Loucy (cell line): ENCODE results near the gene ERG28.

Experiments used
- H2AFZ ChIP-seq: fragments of 200-600 bp; sonication (generic); 2 replicates; pipeline ENCODE4 v1.6.0; 2016; ENCODE audit warnings: antibody characterized with exemption, mild to moderate bottlenecking, low read length, moderate library complexity
- H3F3A ChIP-seq: fragments of 200-600 bp; 2 replicates; pipeline ENCODE4 v1.6.0; 2016; ENCODE audit warnings: antibody characterized with exemption, low read depth, mild to moderate bottlenecking
- H3K27me3 ChIP-seq: fragments of 200-600 bp; sonication (generic); 2 replicates; pipeline ENCODE4 v1.6.1; 2014; ENCODE audit warnings: low read length, mild to moderate bottlenecking; ENCODE audit not compliant: insufficient read depth, poor library complexity, severe bottlenecking
- H3K36me3 ChIP-seq: fragments of 200-600 bp; sonication (generic); 2 replicates; pipeline ENCODE4 v1.6.1; 2016; ENCODE audit warnings: low read length; ENCODE audit not compliant: insufficient read depth
- H3K4me1 ChIP-seq: fragments of 200-600 bp; sonication (generic); 2 replicates; pipeline ENCODE4 v1.5.1; 2014; ENCODE audit warnings: low read length, mild to moderate bottlenecking; ENCODE audit not compliant: insufficient read depth, poor library complexity, severe bottlenecking
- H3K4me2 ChIP-seq: fragments of 200-600 bp; sonication (generic); 2 replicates; pipeline ENCODE4 v1.6.0; 2014; ENCODE audit warnings: antibody characterized with exemption, low read length, low read depth, mild to moderate bottlenecking; ENCODE audit not compliant: poor library complexity, severe bottlenecking
- H3K4me3 ChIP-seq: fragments of 200-600 bp; sonication (generic); 2 replicates; pipeline ENCODE4 v1.5.1; 2014; ENCODE audit warnings: low read length, mild to moderate bottlenecking, mixed read lengths; ENCODE audit not compliant: poor library complexity, severe bottlenecking
- H3K79me2 ChIP-seq: fragments of 200-600 bp; sonication (generic); 2 replicates; pipeline ENCODE4 v1.6.1; 2014; ENCODE audit warnings: low read length; ENCODE audit not compliant: insufficient read depth
- H3K9ac ChIP-seq: fragments of 200-600 bp; sonication (generic); 2 replicates; pipeline ENCODE4 v1.6.0; 2014; ENCODE audit warnings: mild to moderate bottlenecking, low read depth, low read length, moderate library complexity; ENCODE audit not compliant: poor library complexity, severe bottlenecking
- H3K9me2 ChIP-seq: fragments of 200-600 bp; sonication (generic); replicated peaks from 2 replicates; pipeline ENCODE4 v1.6.1; 2016; ENCODE audit warnings: low read depth, low read length, mixed read lengths
- H3K9me3 ChIP-seq: fragments of 200-600 bp; sonication (generic); 2 replicates; pipeline ENCODE4 v1.6.1; 2014; ENCODE audit warnings: mild to moderate bottlenecking, antibody characterized with exemption, low read length, low read depth; ENCODE audit not compliant: insufficient read depth
- H4K20me1 ChIP-seq: fragments of 200-600 bp; sonication (generic); 2 replicates; pipeline ENCODE4 v1.6.0; 2014; ENCODE audit warnings: antibody characterized with exemption, low read length, mild to moderate bottlenecking; ENCODE audit not compliant: insufficient read depth, poor library complexity, severe bottlenecking
- CTCF ChIP-seq: fragments of 200-600 bp; sonication (generic); conservative IDR thresholded peaks from 2 replicates; pipeline ENCODE4 v1.5.1; 2014; ENCODE audit warnings: mild to moderate bottlenecking, antibody characterized with exemption, low read length
- EZH2phosphoT487 ChIP-seq: fragments of 200-600 bp; IDR thresholded peaks from 2 replicates; pipeline ENCODE4 v1.6.1; 2018; ENCODE audit warnings: antibody characterized with exemption, mild to moderate bottlenecking, moderate library complexity, borderline replicate concordance

ERG28 gene

DNA sequence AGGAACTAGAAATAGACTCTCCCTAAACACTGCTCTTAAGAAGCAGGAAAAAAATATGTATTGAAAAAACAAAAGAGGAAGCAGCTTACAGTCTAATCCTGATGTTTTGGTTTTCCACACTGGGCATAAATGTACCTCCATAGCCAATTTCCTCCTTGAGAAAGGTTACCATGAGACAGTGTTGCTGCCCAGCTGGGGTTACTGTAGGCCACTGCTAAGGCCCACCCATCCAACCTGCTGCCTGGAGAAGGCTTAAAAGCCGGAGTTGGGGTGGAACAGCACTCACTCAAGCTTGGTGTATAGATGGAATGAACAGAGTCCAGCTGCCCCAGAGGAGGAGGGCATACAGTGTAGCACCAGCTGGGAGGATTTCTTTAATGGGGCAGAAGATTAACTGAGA lies 41.1 kb downstream of the ERG28 start:
- Histone ChIP-seq H3K4me1 (no peaks in the 10 kb centered on the region), H4K20me1 (no peaks in the 10 kb centered on the region), H3K27me3 (no peaks in the 10 kb centered on the region), H3K4me2 (no peak overlapping the region), H3K9ac (no peak overlapping the region), H2AFZ (no peak overlapping the region), H3K9me3 (no peaks in the 10 kb centered on the region), H3K36me3 (no peaks in the 10 kb centered on the region), H3K4me3 (no peak overlapping the region), H3K9me2 (no peaks in the 10 kb centered on the region), H3F3A (no peaks in the 10 kb centered on the region), H3K79me2 (no peaks in the 10 kb centered on the region)
- TF ChIP-seq CTCF (no peak), EZH2phosphoT487 (no peak)

GRCh38 chr14:75615200-75615599 lies 45.5 kb downstream of the ERG28 start:
- Histone ChIP-seq H3K4me3 (no peak overlapping the region), H3K9me2 (no peaks in the 10 kb centered on the region), H3K4me2 (no peak overlapping the region), H3F3A (no peaks in the 10 kb centered on the region), H3K27me3 (no peaks in the 10 kb centered on the region), H3K9ac (no peak overlapping the region), H2AFZ (no peak overlapping the region), H3K9me3 (no peaks in the 10 kb centered on the region), H3K4me1 (no peaks in the 10 kb centered on the region), H4K20me1 (no peaks in the 10 kb centered on the region), H3K36me3 (no peaks in the 10 kb centered on the region), H3K79me2 (no peaks in the 10 kb centered on the region)
- TF ChIP-seq CTCF = no peak

GRCh38 chr14:75614179-75614578 lies 46.5 kb downstream of the ERG28 start:
- Histone ChIP-seq H3K36me3 (no peaks in the 10 kb centered on the region), H3F3A (no peaks in the 10 kb centered on the region), H3K9me2 (no peaks in the 10 kb centered on the region), H3K9me3 (no peaks in the 10 kb centered on the region), H3K9ac (no peak overlapping the region), H3K79me2 (no peaks in the 10 kb centered on the region), H4K20me1 (no peaks in the 10 kb centered on the region), H3K4me1 (no peaks in the 10 kb centered on the region), H2AFZ (no peak overlapping the region), H3K27me3 (no peaks in the 10 kb centered on the region), H3K4me3 (no peak overlapping the region), H3K4me2 (no peak overlapping the region)
- TF ChIP-seq CTCF (no peak), EZH2phosphoT487 (no peak)
